Mammary epithelial cell (primary cell): ENCODE measurements around the gene HIPK3.
"Not testable (repeated sequence)": the region's sequence is repeated elsewhere in the genome, so short reads cannot be mapped to it uniquely, and the experiment has no call there.

ENCODE experiments used
- EZH2 ChIP-seq: IDR thresholded peaks from 2 replicates; pipeline ENCODE4 v1.6.1; 2012; ENCODE audit warnings: low read length, inconsistent platforms, borderline replicate concordance
- TF ChIP-seq, protein P1 (sequence below), 2 donors: IDR thresholded peaks in 1 of 2; conservative IDR thresholded peaks in 1 of 2; 2 replicates each; pipeline ENCODE4 v1.5.1; 2011 to 2012; ENCODE audit warnings: inconsistent platforms in 2 of 2, low read length in 2 of 2, mild to moderate bottlenecking in 2 of 2, control low read depth in 1 of 2, low read depth in 1 of 2; ENCODE audit not compliant: insufficient read depth in 1 of 2; ENCODE audit errors: extremely low read depth in 1 of 2

DNA sequence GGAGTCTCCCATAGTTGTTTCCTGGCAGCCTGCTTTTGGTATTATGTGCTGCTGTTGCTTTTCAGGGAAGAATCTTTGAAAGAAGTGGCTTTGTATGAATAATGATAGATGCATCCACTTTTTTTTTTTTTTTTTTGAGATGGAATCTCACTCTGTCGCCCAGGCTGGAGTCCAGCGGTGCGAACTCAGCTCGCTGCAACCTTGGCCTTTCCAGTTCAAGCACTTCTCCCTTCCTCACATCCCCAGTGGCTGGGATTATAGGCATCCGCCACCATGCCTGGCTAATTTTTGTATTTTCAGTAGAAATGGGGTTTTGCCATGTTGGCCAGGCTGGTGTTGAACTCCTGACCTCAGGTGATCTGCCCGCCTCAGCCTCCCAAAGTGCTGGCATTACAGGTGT lies 49.6 kb downstream of the HIPK3 start:
- TF ChIP-seq, protein P1, sequence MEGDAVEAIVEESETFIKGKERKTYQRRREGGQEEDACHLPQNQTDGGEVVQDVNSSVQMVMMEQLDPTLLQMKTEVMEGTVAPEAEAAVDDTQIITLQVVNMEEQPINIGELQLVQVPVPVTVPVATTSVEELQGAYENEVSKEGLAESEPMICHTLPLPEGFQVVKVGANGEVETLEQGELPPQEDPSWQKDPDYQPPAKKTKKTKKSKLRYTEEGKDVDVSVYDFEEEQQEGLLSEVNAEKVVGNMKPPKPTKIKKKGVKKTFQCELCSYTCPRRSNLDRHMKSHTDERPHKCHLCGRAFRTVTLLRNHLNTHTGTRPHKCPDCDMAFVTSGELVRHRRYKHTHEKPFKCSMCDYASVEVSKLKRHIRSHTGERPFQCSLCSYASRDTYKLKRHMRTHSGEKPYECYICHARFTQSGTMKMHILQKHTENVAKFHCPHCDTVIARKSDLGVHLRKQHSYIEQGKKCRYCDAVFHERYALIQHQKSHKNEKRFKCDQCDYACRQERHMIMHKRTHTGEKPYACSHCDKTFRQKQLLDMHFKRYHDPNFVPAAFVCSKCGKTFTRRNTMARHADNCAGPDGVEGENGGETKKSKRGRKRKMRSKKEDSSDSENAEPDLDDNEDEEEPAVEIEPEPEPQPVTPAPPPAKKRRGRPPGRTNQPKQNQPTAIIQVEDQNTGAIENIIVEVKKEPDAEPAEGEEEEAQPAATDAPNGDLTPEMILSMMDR (conservative IDR thresholded peaks at IDR 0.05 in 1 of 2, IDR thresholded peaks at IDR 0.05 in 1 of 2; ENCODE audit: extremely low read depth in 1 of 2, insufficient read depth in 1 of 2, low read depth in 1 of 2, low read length in 2 of 2), result not testable (repeated sequence)
- not testable (repeated sequence) for TF ChIP-seq EZH2
